ENCODE data around the gene KBTBD7. TPM values are rescaled to one million over a fixed set of nuclear protein-coding genes. Genes with fewer than 3 reads are reported as not detected.

Gene KBTBD7, protein sequence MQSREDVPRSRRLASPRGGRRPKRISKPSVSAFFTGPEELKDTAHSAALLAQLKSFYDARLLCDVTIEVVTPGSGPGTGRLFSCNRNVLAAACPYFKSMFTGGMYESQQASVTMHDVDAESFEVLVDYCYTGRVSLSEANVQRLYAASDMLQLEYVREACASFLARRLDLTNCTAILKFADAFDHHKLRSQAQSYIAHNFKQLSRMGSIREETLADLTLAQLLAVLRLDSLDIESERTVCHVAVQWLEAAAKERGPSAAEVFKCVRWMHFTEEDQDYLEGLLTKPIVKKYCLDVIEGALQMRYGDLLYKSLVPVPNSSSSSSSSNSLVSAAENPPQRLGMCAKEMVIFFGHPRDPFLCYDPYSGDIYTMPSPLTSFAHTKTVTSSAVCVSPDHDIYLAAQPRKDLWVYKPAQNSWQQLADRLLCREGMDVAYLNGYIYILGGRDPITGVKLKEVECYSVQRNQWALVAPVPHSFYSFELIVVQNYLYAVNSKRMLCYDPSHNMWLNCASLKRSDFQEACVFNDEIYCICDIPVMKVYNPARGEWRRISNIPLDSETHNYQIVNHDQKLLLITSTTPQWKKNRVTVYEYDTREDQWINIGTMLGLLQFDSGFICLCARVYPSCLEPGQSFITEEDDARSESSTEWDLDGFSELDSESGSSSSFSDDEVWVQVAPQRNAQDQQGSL
- 1 to 10 TPM; 2.3 to 2.5 TPM for total RNA-seq

DNA sequence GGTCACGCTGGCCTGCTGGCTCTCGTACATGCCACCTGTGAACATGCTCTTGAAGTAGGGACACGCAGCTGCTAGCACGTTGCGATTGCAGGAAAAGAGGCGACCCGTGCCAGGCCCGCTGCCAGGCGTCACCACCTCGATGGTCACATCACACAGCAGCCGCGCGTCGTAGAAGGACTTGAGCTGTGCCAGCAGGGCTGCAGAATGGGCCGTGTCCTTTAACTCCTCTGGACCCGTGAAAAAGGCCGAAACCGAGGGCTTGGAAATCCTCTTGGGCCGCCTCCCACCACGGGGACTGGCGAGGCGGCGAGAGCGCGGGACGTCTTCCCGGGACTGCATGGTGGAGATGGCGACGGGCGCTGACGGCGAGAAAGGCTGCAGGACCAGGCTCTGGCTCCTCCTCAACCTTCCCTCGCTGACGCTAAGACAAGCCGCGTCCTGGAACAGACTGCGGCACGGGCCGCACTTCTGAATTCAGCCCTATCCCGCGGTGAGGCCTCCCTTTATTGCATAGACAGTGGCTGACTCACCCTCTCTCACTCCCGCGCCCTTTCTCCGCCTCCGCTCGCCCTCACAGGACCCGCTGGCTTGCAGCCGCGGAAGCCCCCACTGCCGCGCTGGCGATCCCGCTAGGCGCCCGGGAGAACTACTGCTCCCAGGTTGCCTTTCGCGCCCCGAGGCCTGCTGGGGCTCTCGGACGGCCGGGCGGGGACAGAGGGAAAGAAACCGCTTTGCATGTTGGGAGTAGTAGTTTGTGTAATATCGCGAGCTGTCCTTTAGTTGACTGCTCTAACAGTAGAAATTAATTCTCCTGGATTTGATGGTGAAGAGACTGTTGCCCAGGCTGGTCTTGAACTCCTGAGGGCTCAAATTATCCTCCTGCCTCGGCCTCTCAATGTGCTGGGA, at the start of gene KBTBD7:
Gene KBTBD7, minus strand, starts transcription at position 651 of the 906 bp plus-strand sequence. Its CDS starts 312 bp downstream, at position 339.
- peaks cover 35% of the 10 kb centered on the region for H3K4me1 Mint-ChIP-seq (ENCODE audit: low read depth)
- DNase-seq (peak; percentile 97), ATAC-seq (peak; percentile 97)
- ChIA-PET POLR2A (interaction anchor here (1.2 kb wide), 1 partner anchor 9 kb away, joined by 4 read pairs; no protein-coding TSS in a partner anchor), CTCF (interaction anchor here (0.7 to 1.0 kb wide), 2 partner anchors 22 to 28 kb away, joined by 3 read pairs; no protein-coding TSS in a partner anchor)
- H3K4me3 Mint-ChIP-seq = peak within 1 kb of the TSS; percentile 85
- intact Hi-C loops (cut with micrococcal nuclease) = loop anchor here (1.0 to 10.0 kb wide), 2 partner anchors 62 to 139 kb away; partner anchors contain the start of gene KBTBD6
- H3K36me3 Mint-ChIP-seq (ENCODE audit: low read depth) = peaks cover 23% of the 10 kb centered on the region
- peak within 1 kb of the TSS; percentile 98 for H3K27ac Mint-ChIP-seq
- H3K9me3 Mint-ChIP-seq = peaks cover 5% of the 10 kb centered on the region
- no peaks in the 10 kb centered on the region for H3K27me3 Mint-ChIP-seq
- TF ChIP-seq, protein P1, sequence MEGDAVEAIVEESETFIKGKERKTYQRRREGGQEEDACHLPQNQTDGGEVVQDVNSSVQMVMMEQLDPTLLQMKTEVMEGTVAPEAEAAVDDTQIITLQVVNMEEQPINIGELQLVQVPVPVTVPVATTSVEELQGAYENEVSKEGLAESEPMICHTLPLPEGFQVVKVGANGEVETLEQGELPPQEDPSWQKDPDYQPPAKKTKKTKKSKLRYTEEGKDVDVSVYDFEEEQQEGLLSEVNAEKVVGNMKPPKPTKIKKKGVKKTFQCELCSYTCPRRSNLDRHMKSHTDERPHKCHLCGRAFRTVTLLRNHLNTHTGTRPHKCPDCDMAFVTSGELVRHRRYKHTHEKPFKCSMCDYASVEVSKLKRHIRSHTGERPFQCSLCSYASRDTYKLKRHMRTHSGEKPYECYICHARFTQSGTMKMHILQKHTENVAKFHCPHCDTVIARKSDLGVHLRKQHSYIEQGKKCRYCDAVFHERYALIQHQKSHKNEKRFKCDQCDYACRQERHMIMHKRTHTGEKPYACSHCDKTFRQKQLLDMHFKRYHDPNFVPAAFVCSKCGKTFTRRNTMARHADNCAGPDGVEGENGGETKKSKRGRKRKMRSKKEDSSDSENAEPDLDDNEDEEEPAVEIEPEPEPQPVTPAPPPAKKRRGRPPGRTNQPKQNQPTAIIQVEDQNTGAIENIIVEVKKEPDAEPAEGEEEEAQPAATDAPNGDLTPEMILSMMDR (IDR thresholded peaks at IDR 0.05) = no peak

DNA sequence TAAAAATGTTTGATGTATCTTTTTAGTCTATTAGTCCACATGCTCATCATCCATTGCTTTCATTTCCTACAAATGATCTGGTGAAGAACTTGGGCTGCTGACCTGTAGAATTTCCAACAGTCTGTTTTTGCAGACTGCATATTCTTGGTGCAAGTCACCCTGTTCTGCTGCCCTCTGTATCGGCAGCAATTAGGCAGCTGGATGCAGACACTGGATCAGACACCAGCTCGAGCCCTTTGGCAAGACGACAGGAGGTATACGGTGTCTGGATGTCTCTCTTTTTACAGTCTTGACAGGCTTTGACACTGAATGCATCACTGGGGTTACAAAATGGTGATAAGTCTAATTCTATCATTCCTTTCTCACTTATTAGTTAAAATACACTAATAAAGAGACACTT, 47.3 kb upstream of the KBTBD7 start:
- no peak overlapping the region for H3K27ac Mint-ChIP-seq
- H3K27me3 Mint-ChIP-seq = no peaks in the 10 kb centered on the region
- TF ChIP-seq, protein P1 (IDR thresholded peaks at IDR 0.05) = no peak
- peaks cover 3% of the 10 kb centered on the region for H3K4me1 Mint-ChIP-seq (ENCODE audit: low read depth)
- ChIA-PET CTCF (interaction anchor here (1.0 kb wide), 1 partner anchor 13 kb away, joined by 3 read pairs; no protein-coding TSS in a partner anchor), POLR2A (no interaction called here)
- peaks cover 23% of the 10 kb centered on the region for H3K36me3 Mint-ChIP-seq (ENCODE audit: low read depth)
- no peaks in the 10 kb centered on the region for H3K9me3 Mint-ChIP-seq
- DNase-seq = no peak
- H3K4me3 Mint-ChIP-seq = no peak overlapping the region
- no peak for ATAC-seq
- intact Hi-C loops (cut with micrococcal nuclease) = no loop called here

- Mint-ChIP-seq H3K36me3 (ENCODE audit: low read depth) (peaks cover 34% of the 10 kb centered on the region), H3K4me1 (ENCODE audit: low read depth) (peaks cover 7% of the 10 kb centered on the region), H3K27ac (no peak overlapping the region), H3K27me3 (no peaks in the 10 kb centered on the region), H3K4me3 (no peak overlapping the region), H3K9me3 (no peaks in the 10 kb centered on the region)
- ATAC-seq (no peak), DNase-seq (no peak)
- POLR2A ChIA-PET = no interaction called here
- TF ChIP-seq, protein P1 (IDR thresholded peaks at IDR 0.05) = no peak
- intact Hi-C loops (cut with micrococcal nuclease) = no loop called here
- CTCF ChIA-PET = interaction anchor here (1.0 to 1.3 kb wide), 2 partner anchors 9 to 97 kb away, joined by 3 to 5 read pairs; no protein-coding TSS in a partner anchor
Measured at GRCh38 chr13:41236369-41236768, 42.0 kb upstream of the KBTBD7 start.

DNA sequence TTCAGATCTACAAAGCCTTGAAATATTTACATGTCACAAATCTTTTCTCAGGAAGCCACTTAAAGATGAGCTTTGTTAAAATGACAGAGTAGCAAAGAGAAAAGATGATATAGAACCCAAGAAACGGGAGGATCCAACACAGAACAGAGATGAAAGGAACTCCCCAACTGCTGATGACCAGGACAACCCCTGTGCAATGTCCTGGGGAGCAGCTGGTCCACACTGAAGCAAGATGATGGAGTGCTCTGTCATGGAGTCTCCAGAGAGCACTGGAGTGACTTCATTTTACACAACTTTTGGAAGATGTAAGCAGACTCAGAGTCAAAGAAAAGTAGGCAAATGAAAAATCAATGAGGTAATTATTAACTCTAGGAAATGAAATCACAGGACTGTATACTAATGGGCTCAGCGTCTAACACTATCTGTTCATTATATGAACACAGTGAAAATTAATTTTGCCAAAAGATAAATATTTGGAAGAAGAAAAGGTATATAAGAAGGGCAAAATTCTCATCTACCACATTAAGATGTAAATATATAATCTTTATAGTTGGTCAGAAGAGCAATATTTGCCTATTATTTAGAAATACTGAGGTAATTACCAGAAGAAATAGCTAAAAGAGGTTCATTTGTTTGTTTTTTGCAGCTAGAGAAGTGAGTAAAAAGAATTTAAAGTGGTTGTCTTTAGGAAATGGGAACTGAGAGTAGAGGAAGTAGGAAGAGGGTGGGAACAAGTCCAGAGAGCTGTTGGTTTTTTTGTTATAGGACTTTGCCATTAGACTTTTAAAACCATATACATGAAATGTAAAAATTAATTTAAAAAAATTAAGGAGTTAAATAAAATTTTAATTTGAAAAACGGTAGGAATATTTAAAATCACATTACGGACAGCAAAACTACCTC, 38.5 kb upstream of the KBTBD7 start:
- Mint-ChIP-seq H3K27ac (no peak overlapping the region), H3K27me3 (no peaks in the 10 kb centered on the region)

More for the DNA sequence above, 38.5 kb upstream of the KBTBD7 start:
- no peak for ATAC-seq
- peaks cover 32% of the 10 kb centered on the region for H3K36me3 Mint-ChIP-seq (ENCODE audit: low read depth)
- ChIA-PET POLR2A (no interaction called here), CTCF (interaction anchor here (1.0 to 1.4 kb wide), 4 partner anchors 10 to 172 kb away, joined by 3 to 6 read pairs (median 4); partner anchors contain the start of gene WBP4)
- H3K9me3 Mint-ChIP-seq = no peaks in the 10 kb centered on the region
- TF ChIP-seq, protein P1 (IDR thresholded peaks at IDR 0.05) = no peak
- DNase-seq = no peak
- H3K4me3 Mint-ChIP-seq = no peak overlapping the region
- intact Hi-C loops (cut with micrococcal nuclease) = no loop called here
- H3K4me1 Mint-ChIP-seq (ENCODE audit: low read depth) = peaks cover 7% of the 10 kb centered on the region

Measured in activated CD8-positive, alpha-beta T cell treated with anti-CD3 and anti-CD28 coated beads for 36 hours (primary cell).